GM21717 (cell line): Measurements from ENCODE around the gene TSPO2.
"Not testable (repeated sequence)": the region's sequence is repeated elsewhere in the genome, so short reads cannot be mapped to it uniquely, and the experiment has no call there.

Experiments used
- ATAC-seq: cut with Tn5 transposase; IDR thresholded peaks from one replicate; pipeline ENCODE4 v1.9.1; 2021; ENCODE audit warnings: mild to moderate bottlenecking, moderate library complexity; ENCODE audit not compliant: unreplicated experiment

The TSPO2 gene

GRCh38 chr6:41042226-41043055, at the start of gene TSPO2:
Gene TSPO2, plus strand, starts transcription at chr6:41042467. Its CDS starts 519 bp downstream, at chr6:41042986.
- ATAC-seq: no peak

GRCh38 chr6:40992746-40993145, 49.5 kb upstream of the TSPO2 start:
- ATAC-seq: no peak

GRCh38 chr6:40996591-40997233, 45.6 kb upstream of the TSPO2 start:
- ATAC-seq: no peak

- no peak for ATAC-seq
Measured at GRCh38 chr6:40997234-40997957, 44.9 kb upstream of the TSPO2 start.

GRCh38 chr6:40998661-40999060, 43.6 kb upstream of the TSPO2 start:
- ATAC-seq: no peak

- ATAC-seq: no peak
Measured at GRCh38 chr6:40999569-40999968, 42.7 kb upstream of the TSPO2 start.

- ATAC-seq: no peak
Measured at GRCh38 chr6:41000248-41000647, 42.0 kb upstream of the TSPO2 start.

- ATAC-seq: no peak
Measured at GRCh38 chr6:41002168-41002567, 40.1 kb upstream of the TSPO2 start.

GRCh38 chr6:41006217-41006616, 36.0 kb upstream of the TSPO2 start:
- ATAC-seq: peak; percentile 68

GRCh38 chr6:41006980-41007379, 35.3 kb upstream of the TSPO2 start:
- ATAC-seq: not testable (repeated sequence)

GRCh38 chr6:41008011-41008410, 34.3 kb upstream of the TSPO2 start:
- no peak for ATAC-seq

- no peak for ATAC-seq
Measured at GRCh38 chr6:41009669-41010068, 32.6 kb upstream of the TSPO2 start.

- ATAC-seq: no peak
Measured at GRCh38 chr6:41011673-41012072, 30.6 kb upstream of the TSPO2 start.

- no peak for ATAC-seq
Measured at GRCh38 chr6:41013466-41014153, 28.7 kb upstream of the TSPO2 start.

GRCh38 chr6:41014780-41015179, 27.5 kb upstream of the TSPO2 start:
- ATAC-seq: no peak

- ATAC-seq: not testable (repeated sequence)
Measured at GRCh38 chr6:41015860-41016259, 26.4 kb upstream of the TSPO2 start.

GRCh38 chr6:41017663-41018062, 24.6 kb upstream of the TSPO2 start:
- no peak for ATAC-seq

- no peak for ATAC-seq
Measured at GRCh38 chr6:41021832-41022231, 20.4 kb upstream of the TSPO2 start.

- ATAC-seq: no peak
Measured at GRCh38 chr6:41022294-41022693, 20.0 kb upstream of the TSPO2 start.

GRCh38 chr6:41023114-41023513, 19.2 kb upstream of the TSPO2 start:
- no peak for ATAC-seq

- ATAC-seq: no peak
Measured at GRCh38 chr6:41025966-41026530, 16.2 kb upstream of the TSPO2 start.
